Ishikawa (cell line): ENCODE measurements around the gene USP2.

Source experiments
- CEBPB ChIP-seq: IDR thresholded peaks from 2 replicates; pipeline ENCODE4 v1.6.1; 2012
- CREB1 ChIP-seq: IDR thresholded peaks from 2 replicates; pipeline ENCODE4 v1.6.1; 2012; ENCODE audit warnings: low read depth
- EGR1 ChIP-seq: IDR thresholded peaks from 2 replicates; pipeline ENCODE4 v1.6.1; 2012
- EP300 ChIP-seq: IDR thresholded peaks from 2 replicates; pipeline ENCODE4 v1.6.1; 2012; ENCODE audit warnings: borderline replicate concordance
- FOXM1 ChIP-seq: IDR thresholded peaks from 2 replicates; pipeline ENCODE4 v1.6.1; 2012; ENCODE audit warnings: low read depth, borderline replicate concordance
- MAX ChIP-seq: IDR thresholded peaks from 2 replicates; pipeline ENCODE4 v1.6.1; 2012
- NFIC ChIP-seq: IDR thresholded peaks from 2 replicates; pipeline ENCODE4 v1.6.1; 2012
- RAD21 ChIP-seq: IDR thresholded peaks from 2 replicates; pipeline ENCODE4 v1.6.1; 2012; ENCODE audit warnings: low read depth
- REST ChIP-seq: IDR thresholded peaks from 2 replicates; pipeline ENCODE4 v1.6.1; 2012; ENCODE audit warnings: low read depth, mild to moderate bottlenecking
- TAF1 ChIP-seq: IDR thresholded peaks from 2 replicates; pipeline ENCODE4 v1.6.1; 2012; ENCODE audit warnings: low read depth, mild to moderate bottlenecking
- TCF12 ChIP-seq: IDR thresholded peaks from 2 replicates; pipeline ENCODE4 v1.6.1; 2012; ENCODE audit warnings: low read depth
- TEAD4 ChIP-seq: IDR thresholded peaks from 2 replicates; pipeline ENCODE4 v1.6.1; 2012
- USF1 ChIP-seq: IDR thresholded peaks from 2 replicates; pipeline ENCODE4 v1.6.1; 2012
- YY1 ChIP-seq: IDR thresholded peaks from 2 replicates; pipeline ENCODE4 v1.6.1; 2012; ENCODE audit warnings: low read depth
- ZBTB7A ChIP-seq: IDR thresholded peaks from 2 replicates; pipeline ENCODE4 v1.6.1; 2012; ENCODE audit warnings: low read depth

Gene USP2

GRCh38 chr11:119417726-119418540 is 36.4 kb upstream of the USP2 start:
- TF ChIP-seq FOXM1 (no peak), TEAD4 (no peak), EP300 (no peak), CEBPB (no peak), MAX (peak; percentile 51), RAD21 (no peak), NFIC (no peak), CREB1 (no peak), USF1 (peak; percentile 17; the same call in 1 of the 2 replicates), YY1 (no peak), ZBTB7A (no peak), TAF1 (no peak), TCF12 (no peak), REST (no peak), EGR1 (no peak)

- TF ChIP-seq REST (no peak), TEAD4 (0 out of 2 replicates have a peak, but pooled peaks have one; percentile 20)
These were observed 35.4 kb upstream of the USP2 start for GRCh38 chr11:119416606-119417580.

- no peak for TF ChIP-seq USF1
- no peak for TF ChIP-seq CEBPB
- no peak for TF ChIP-seq TAF1
These were observed 34.5 kb upstream of the USP2 start for GRCh38 chr11:119415966-119416365.

GRCh38 chr11:119415517-119415916 is 34.0 kb upstream of the USP2 start:
- TF ChIP-seq REST = no peak
- no peak for TF ChIP-seq CREB1
- TF ChIP-seq CEBPB = no peak
- no peak for TF ChIP-seq TEAD4
- no peak for TF ChIP-seq EGR1
- TF ChIP-seq FOXM1 = no peak

- TF ChIP-seq EGR1 = no peak
- TF ChIP-seq YY1 = no peak
- no peak for TF ChIP-seq TEAD4
- no peak for TF ChIP-seq RAD21
- TF ChIP-seq CEBPB = no peak
- no peak for TF ChIP-seq MAX
- TF ChIP-seq ZBTB7A = no peak
These were observed 33.2 kb upstream of the USP2 start for GRCh38 chr11:119414734-119415133.
